HG03469 (cell line): ENCODE measurements around the gene ARHGAP45.
"Not testable (repeated sequence)": the region's sequence is repeated elsewhere in the genome, so short reads cannot be mapped to it uniquely, and the experiment has no call there.

Source experiments
- ATAC-seq: cut with Tn5 transposase; IDR thresholded peaks from one replicate; pipeline ENCODE4 v1.9.1; 2021; ENCODE audit warnings: mild to moderate bottlenecking, moderate library complexity, moderate number of reproducible peaks; ENCODE audit not compliant: unreplicated experiment

Gene ARHGAP45

DNA sequence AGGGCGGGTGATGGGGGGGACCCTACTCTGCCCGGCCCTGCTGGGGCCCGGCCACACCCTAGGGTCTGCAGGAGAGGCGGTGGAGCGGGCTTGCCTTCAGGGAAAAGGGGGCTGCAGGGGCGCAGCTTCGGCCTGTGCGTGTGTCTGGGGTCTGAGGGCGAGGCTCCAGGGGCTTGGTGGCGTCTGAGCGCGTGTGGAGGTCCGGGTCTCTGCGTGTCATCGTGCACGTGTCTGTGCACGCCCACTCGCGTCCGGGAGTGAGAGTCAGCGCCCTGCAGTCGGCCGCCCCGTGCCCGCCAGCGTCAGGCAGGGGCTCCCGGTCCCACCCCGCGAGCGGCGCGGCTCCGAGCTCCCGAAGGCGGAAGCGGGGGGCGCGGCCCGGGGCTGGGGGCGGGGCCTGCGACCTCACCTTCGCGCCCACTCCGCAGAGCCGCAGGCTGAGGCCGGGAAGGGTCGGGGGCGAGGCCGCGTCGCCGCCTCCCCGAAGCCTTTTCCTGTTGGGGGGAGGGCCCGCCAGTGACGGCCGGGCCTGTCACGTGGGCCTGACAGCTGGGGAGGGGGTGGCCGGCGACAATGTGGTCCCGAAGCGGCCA lies at the start of gene ARHGAP45:
TSS of gene ARHGAP45 (plus strand) at position 420 of the 593 bp plus-strand sequence. CDS start 239 bp downstream, outside the sequence.
- no peak for ATAC-seq

DNA sequence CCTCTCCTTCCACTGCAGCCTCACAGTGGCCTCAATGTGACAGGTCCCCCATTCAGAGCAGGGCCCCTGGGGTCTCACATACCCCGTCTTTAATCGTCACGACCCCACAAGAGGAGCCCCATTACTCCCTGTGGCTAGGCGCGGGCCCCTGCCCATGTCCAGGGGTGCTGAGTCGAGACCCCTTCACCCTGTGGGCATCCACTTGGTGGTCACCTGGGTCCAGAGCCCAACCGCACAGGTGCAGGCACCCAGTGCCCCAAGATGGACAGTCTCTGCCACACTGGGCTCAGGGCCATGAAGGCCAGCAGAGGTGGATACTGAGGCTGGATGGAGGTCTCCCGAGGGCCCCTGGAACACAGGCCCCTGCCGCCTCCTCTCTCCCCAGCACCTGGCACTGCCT lies 49.1 kb upstream of the ARHGAP45 start:
- no peak for ATAC-seq

DNA sequence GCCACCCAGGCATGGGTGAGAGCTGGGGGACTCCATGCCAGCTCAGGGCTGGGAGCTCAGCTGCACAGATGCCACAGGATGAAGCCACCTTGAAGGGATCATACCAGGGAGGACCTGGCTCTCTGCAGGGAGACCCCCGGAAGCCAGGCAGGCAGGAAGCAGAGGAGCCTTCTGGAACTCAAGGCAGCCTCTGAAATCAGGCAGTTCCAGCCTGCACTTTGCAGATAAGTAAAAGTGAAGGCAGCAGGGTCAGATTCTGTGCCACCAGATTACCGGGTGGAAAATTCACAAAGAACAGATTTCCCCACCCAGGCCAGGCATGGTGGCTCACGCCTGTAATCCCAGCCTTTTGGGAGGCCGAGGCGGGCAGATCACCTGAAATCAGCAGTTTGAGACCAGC lies 48.6 kb upstream of the ARHGAP45 start:
- ATAC-seq: no peak

GRCh38 chr19:1018932-1019615 lies 47.9 kb upstream of the ARHGAP45 start:
- no peak for ATAC-seq

GRCh38 chr19:1019616-1019961 lies 47.4 kb upstream of the ARHGAP45 start:
- no peak for ATAC-seq

DNA sequence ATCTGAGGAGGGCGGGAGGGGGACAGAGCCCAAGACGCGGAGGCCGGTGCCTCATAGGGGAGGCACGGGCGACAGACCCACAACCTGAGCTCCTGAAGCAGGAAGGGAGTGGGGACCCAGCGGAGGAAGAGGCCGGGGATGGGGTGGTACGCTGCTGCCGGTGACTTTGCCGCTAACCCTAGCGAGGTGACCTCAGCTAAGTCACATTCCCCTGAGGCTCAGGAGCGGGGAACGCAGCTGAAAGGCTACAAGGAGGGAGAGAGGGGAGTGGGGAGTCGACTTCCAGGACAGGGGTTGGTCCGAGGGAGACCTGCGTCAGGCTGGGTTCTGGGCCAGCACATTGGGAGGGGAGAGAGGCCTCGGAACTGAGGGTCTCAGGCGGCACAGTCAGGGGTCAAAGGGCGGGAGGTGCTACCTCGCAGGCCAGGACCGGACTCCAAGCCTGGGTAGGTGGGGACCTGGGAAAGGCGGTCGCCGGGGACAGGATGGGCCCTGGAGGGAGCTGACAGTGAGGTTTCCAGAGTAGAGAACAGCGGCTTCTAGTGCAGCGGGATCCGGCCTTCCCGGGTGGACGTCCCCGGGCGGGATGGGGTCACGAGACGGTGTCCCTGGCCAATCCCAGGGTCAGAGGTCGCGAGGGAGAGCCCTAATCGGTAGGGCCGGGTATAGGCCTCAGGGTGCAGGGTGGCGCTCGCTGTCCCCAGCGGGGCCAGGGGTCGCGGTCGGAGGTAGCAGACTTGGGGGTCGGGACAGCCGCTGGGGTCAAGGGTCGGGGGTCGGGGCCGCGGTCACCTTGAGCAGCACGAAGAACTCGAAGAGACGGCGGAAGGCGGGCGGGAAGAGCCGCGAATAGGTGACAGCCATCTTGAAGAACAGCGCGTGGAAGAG lies 46.7 kb upstream of the ARHGAP45 start:
- no peak for ATAC-seq

- ATAC-seq: peak; percentile 49
Measured at GRCh38 chr19:1020868-1021425, 46.0 kb upstream of the ARHGAP45 start, which contains the start of gene TMEM259. Gene TMEM259 (minus strand): TSS chr19:1021123. CDS start chr19:1020996, 127 bp downstream.

DNA sequence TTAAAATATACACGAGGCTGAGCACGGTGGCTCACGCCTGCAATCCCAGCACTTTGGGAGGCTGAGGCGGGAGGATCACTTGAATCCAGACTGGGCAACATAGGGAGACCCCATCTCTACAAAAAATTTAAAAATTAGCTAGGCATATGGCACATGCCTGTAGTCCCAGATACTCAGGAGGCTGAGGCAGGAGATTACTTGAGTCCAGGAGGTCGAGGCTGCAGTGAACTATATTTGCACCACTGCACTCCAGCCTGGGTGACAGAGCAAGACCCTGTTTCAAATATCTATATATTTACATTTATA lies 43.1 kb upstream of the ARHGAP45 start:
- ATAC-seq: not testable (repeated sequence)

GRCh38 chr19:1025080-1025479 lies 41.9 kb upstream of the ARHGAP45 start:
- not testable (repeated sequence) for ATAC-seq

- peak; percentile 34 for ATAC-seq
Measured at GRCh38 chr19:1025960-1026782, 40.8 kb upstream of the ARHGAP45 start, which contains the start of gene CNN2. Gene CNN2 (plus strand): TSS chr19:1026608. CDS start chr19:1026662, 54 bp downstream.

DNA sequence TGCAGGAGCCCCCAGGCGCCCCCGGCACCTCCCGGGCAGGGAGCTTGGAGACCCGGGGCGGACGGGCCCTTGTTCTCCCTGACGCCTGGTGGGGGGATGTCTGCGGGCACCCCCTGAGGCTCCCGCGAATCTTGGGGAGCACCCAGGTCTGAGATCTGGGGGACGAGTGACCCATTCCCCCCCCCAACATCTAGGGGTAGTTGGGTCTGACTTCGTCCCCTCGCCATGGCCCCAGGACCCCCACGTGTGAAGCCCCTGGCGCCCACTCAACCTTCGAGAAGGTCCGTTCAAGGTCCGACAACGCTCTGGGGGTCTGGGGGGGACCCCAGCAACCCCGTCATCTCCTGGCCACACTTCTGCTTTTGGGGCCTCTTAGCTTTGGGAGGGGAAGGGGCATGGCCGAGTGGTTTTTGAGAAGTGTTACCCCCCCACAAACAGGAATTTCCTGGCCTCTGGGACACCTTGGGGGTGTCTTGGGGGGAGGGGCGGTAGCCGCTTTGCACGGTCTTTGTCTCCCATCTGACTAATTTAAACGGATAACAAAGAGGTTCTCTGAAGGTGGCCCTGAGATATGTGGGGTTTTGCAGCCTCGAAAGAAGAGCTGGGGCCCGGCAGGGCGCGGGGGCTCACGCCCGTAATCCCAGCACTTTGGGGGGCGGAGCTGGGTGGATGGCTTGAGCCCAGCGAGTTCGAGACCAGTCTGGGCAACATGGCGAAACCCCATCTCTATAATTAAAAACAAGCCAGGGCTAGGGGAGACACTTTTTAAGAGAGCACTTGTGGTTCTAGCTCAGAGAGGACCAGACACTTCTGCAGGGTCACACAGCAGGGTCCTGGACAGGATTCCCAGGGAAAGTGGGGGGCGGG lies 40.0 kb upstream of the ARHGAP45 start:
- ATAC-seq: no peak

DNA sequence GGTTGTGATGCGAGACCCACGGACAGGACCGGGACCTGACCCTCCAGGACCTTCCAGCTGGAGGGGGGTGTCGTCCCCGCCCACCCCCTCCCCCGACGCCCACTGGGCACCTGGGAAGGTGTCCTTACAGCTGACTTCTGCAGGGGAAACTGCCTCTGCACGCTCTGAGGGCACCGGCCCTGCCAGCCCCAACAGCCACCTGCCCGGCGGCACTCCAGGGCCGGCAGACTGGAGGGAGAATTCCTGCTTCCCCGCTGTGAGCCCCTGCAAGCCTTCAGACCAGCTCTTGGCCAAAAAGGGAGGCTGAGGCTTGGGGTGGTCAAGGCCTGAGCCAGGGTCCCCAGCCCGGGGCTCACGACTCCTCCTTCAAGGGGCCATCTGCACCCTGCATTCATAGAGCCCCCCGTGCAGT lies 39.3 kb upstream of the ARHGAP45 start:
- no peak for ATAC-seq

DNA sequence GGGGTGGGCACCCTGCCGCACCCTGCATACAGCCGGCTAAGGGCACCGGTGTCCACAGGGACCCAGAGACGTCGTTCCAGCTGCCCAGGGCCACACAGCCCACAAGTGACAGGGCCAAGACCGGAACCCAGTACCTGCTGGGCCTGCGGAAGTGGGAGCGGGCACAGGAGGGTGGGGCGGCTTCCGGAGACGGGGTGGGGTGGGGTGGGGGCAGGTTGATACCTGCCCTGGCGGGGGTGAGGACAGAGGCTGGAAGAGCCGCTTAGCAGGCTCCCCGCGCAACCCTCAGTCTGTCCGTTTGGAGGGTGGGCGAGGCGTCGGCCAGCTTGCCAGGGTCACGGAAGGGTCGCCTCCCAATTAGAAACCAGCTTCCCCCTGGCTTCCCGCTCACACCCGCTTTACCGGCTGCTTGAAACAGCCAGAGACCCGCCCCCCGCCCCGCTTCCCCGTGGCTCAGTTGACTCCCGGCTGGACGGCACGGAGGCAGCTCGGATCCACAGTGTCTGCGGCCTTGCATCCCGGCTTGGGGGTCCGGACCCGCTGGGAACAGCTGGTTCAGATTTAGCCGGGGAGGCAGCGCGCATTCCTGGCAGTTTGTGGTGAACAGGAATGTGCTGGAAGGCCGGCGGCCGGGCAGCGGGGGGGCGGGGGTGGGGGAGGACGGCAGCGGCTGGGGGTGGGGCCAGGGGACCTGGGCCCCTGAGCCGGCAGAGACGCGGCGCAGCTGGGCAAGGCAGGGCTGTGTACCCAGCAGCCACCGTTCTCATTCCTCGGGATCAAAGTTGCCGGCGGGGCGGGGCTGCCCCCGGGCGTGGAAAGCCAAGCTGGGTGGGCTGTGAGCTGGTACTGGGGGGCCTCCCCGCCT lies 38.7 kb upstream of the ARHGAP45 start:
- ATAC-seq: no peak

GRCh38 chr19:1032264-1032867 lies 34.6 kb upstream of the ARHGAP45 start:
- ATAC-seq: no peak

DNA sequence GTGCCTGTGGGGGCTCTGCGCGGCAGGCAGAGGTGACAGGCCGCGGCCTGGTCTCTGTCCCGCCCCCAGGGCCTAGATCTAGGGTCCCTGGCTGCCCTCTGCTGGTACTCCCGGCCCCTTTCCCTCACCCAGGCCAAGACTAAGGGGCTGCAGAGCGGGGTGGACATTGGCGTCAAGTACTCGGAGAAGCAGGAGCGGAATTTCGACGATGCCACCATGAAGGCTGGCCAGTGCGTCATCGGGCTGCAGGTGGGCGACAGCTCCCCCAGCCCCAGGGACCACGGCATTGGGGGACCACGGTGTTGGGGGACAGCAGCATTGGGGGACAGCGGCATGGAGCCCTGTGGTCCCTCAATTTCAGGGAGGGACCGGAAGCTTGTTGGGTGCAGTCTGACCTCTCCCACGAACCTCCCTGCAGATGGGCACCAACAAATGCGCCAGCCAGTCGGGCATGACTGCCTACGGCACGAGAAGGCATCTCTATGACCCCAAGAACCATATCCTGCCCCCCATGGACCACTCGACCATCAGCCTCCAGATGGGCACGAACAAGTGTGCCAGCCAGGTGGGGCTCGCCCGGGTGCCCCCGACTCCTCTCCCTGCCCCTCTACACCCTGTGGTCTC lies 30.9 kb upstream of the ARHGAP45 start:
- ATAC-seq: no peak

DNA sequence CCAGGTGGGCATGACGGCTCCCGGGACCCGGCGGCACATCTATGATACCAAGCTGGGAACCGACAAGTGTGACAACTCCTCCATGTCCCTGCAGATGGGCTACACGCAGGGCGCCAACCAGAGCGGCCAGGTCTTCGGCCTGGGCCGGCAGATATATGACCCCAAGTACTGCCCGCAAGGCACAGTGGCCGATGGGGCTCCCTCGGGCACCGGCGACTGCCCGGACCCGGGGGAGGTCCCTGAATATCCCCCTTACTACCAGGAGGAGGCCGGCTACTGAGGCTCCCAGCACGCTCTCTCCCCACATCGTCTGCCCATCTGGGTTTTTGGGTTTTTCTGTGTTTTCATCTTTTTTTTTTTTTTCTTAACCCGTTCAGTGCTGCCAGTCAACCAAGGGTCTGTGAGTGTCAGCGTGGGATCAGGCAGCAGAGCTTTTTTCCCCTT lies 29.3 kb upstream of the ARHGAP45 start:
- no peak for ATAC-seq

DNA sequence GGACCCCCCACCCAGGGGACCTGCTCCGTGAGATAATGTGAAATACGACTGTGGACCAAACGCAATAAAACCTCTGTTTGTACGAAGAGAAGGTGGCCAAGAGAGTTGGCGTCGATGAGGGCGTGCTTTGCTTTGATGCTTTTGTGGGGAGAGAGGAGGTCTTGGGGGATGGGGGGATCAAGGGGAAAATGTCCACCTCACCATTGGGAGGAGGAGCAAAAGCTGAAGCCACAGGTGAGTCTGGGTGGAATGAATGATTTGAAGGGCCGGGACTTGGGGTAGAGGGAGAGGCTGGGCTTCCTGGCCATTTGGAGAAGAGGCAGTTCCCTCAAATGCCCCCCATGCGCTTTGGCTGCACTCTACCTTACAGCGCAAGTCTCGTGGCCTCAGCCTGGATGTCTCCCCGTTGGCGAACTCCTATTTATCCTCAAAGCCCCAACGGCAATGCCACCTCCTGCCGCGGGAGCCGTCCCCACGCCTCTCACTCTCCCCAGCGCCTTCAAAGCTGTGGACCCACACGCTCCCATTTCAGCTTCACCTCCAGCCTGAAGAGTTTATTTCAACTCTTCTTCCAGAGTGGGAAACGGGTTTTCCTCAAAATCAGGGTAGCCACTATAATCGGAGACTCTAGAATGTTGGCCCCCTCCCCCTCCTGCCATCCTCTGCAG lies 27.9 kb upstream of the ARHGAP45 start:
- no peak for ATAC-seq
